T-helper 17 cell (primary cell): ENCODE data around the gene HMCN1. TPM values are rescaled to one million over a fixed set of nuclear protein-coding genes. Genes with fewer than 3 reads are reported as not detected.

Experiments used
- ATAC-seq: fragments of 150-1000 bp; cut with Tn5 transposase; 2 replicates; pipeline ENCODE4 v1.10.0; 2021; ENCODE audit warnings: mild to moderate bottlenecking, moderate library complexity
- DNase-seq, 3 donors: peaks; one replicate each; pipeline versions ENCODE4 v3.0.0 to v3.0.0-alpha.2; 2020 to 2021
- H3K9me3 ChIP-seq: one replicate; pipeline ENCODE4 v1.7.0; 2013; ENCODE audit warnings: low read length, mild to moderate bottlenecking; ENCODE audit not compliant: control insufficient read depth, poor library complexity, severe bottlenecking
- H3K27ac Mint-ChIP-seq: one replicate; pipeline ENCODE4 v1.8.0; 2022; ENCODE audit warnings: mild to moderate bottlenecking, moderate library complexity, mixed read lengths
- H3K27me3 Mint-ChIP-seq: one replicate; pipeline ENCODE4 v1.8.0; 2022; ENCODE audit warnings: mixed read lengths
- H3K36me3 Mint-ChIP-seq: one replicate; pipeline ENCODE4 v1.8.0; 2022; ENCODE audit warnings: low read depth, mixed read lengths
- H3K4me1 Mint-ChIP-seq: one replicate; pipeline ENCODE4 v1.8.0; 2022; ENCODE audit warnings: mild to moderate bottlenecking, mixed read lengths
- H3K4me3 Mint-ChIP-seq: one replicate; pipeline ENCODE4 v1.8.0; 2022; ENCODE audit warnings: mild to moderate bottlenecking, moderate library complexity, mixed read lengths
- total RNA-seq, 4 donors: library from RNA in 2 of 4; stranded (reverse) in 2 of 4; gene quantifications; one replicate each; pipeline ENCODE4 v1.2.3 and lab custom pipeline; 2022 to 2026

The HMCN1 gene
- total RNA-seq, 2 donors from 2014 or later = 0.05 to 0.57 TPM

- no peak overlapping the region for H3K4me3 Mint-ChIP-seq
- H3K27ac Mint-ChIP-seq = no peak overlapping the region
- H3K4me1 Mint-ChIP-seq = no peaks in the 10 kb centered on the region
- no peaks in the 10 kb centered on the region for H3K9me3 ChIP-seq
- H3K27me3 Mint-ChIP-seq = peaks cover 15% of the 10 kb centered on the region
- no peaks in the 10 kb centered on the region for H3K36me3 Mint-ChIP-seq
- DNase-seq = no peak
- ATAC-seq = no peak
Measured at GRCh38 chr1:185920602-185921001, 186.4 kb downstream of the HMCN1 start.

GRCh38 chr1:185921636-185922035 is 187.4 kb downstream of the HMCN1 start:
- H3K9me3 ChIP-seq = no peaks in the 10 kb centered on the region
- Mint-ChIP-seq H3K36me3 (no peaks in the 10 kb centered on the region), H3K4me1 (no peaks in the 10 kb centered on the region), H3K4me3 (no peak overlapping the region), H3K27me3 (peaks cover 25% of the 10 kb centered on the region), H3K27ac (no peak overlapping the region)
- no peak for ATAC-seq
- DNase-seq = no peak

- Mint-ChIP-seq H3K27ac (no peak overlapping the region), H3K4me1 (no peaks in the 10 kb centered on the region), H3K36me3 (no peaks in the 10 kb centered on the region), H3K4me3 (no peak overlapping the region), H3K27me3 (peaks cover 34% of the 10 kb centered on the region)
- no peaks in the 10 kb centered on the region for H3K9me3 ChIP-seq
- DNase-seq (no peak), ATAC-seq (no peak)
Measured at GRCh38 chr1:185926588-185926987, 192.4 kb downstream of the HMCN1 start.

- Mint-ChIP-seq H3K27ac (no peak overlapping the region), H3K4me1 (no peaks in the 10 kb centered on the region), H3K4me3 (no peak overlapping the region), H3K36me3 (no peaks in the 10 kb centered on the region), H3K27me3 (peaks cover 39% of the 10 kb centered on the region)
- no peak for ATAC-seq
- no peak for DNase-seq
- no peaks in the 10 kb centered on the region for H3K9me3 ChIP-seq
Measured at GRCh38 chr1:185929776-185930175, 195.6 kb downstream of the HMCN1 start.

- H3K9me3 ChIP-seq = no peaks in the 10 kb centered on the region
- Mint-ChIP-seq H3K4me1 (no peaks in the 10 kb centered on the region), H3K27me3 (peaks cover 30% of the 10 kb centered on the region), H3K27ac (no peak overlapping the region), H3K36me3 (no peaks in the 10 kb centered on the region), H3K4me3 (no peak overlapping the region)
- ATAC-seq (no peak), DNase-seq (no peak)
Measured at GRCh38 chr1:185931438-185931837, 197.2 kb downstream of the HMCN1 start.

- no peak overlapping the region for H3K4me3 Mint-ChIP-seq
- no peaks in the 10 kb centered on the region for H3K36me3 Mint-ChIP-seq
- H3K9me3 ChIP-seq = no peaks in the 10 kb centered on the region
- no peaks in the 10 kb centered on the region for H3K4me1 Mint-ChIP-seq
- no peak for DNase-seq
- ATAC-seq = no peak
- H3K27ac Mint-ChIP-seq = no peak overlapping the region
- peaks cover 16% of the 10 kb centered on the region for H3K27me3 Mint-ChIP-seq
Measured at GRCh38 chr1:185933580-185933979, 199.4 kb downstream of the HMCN1 start.

- H3K4me3 Mint-ChIP-seq = no peak overlapping the region
- H3K4me1 Mint-ChIP-seq = no peaks in the 10 kb centered on the region
- DNase-seq (no peak), ATAC-seq (no peak)
- no peaks in the 10 kb centered on the region for H3K36me3 Mint-ChIP-seq
- H3K27ac Mint-ChIP-seq = no peak overlapping the region
- H3K9me3 ChIP-seq = no peaks in the 10 kb centered on the region
- H3K27me3 Mint-ChIP-seq = peaks cover 11% of the 10 kb centered on the region
Measured at GRCh38 chr1:185934476-185935189, 200.4 kb downstream of the HMCN1 start.

GRCh38 chr1:185935360-185935759 is 201.2 kb downstream of the HMCN1 start:
- peaks cover 11% of the 10 kb centered on the region for H3K27me3 Mint-ChIP-seq
- H3K4me1 Mint-ChIP-seq = no peaks in the 10 kb centered on the region
- H3K36me3 Mint-ChIP-seq = no peaks in the 10 kb centered on the region
- no peak for ATAC-seq
- no peak for DNase-seq
- no peak overlapping the region for H3K4me3 Mint-ChIP-seq
- no peak overlapping the region for H3K27ac Mint-ChIP-seq
- no peaks in the 10 kb centered on the region for H3K9me3 ChIP-seq

GRCh38 chr1:185936641-185937040 is 202.4 kb downstream of the HMCN1 start:
- H3K9me3 ChIP-seq = no peaks in the 10 kb centered on the region
- Mint-ChIP-seq H3K4me1 (no peaks in the 10 kb centered on the region), H3K27ac (no peak overlapping the region), H3K27me3 (peaks cover 11% of the 10 kb centered on the region), H3K36me3 (no peaks in the 10 kb centered on the region), H3K4me3 (no peak overlapping the region)
- ATAC-seq (no peak), DNase-seq (no peak)

GRCh38 chr1:185938396-185938795 is 204.2 kb downstream of the HMCN1 start:
- DNase-seq = no peak
- peaks cover 8% of the 10 kb centered on the region for H3K27me3 Mint-ChIP-seq
- H3K36me3 Mint-ChIP-seq = no peaks in the 10 kb centered on the region
- no peaks in the 10 kb centered on the region for H3K4me1 Mint-ChIP-seq
- H3K4me3 Mint-ChIP-seq = no peak overlapping the region
- H3K27ac Mint-ChIP-seq = no peak overlapping the region
- H3K9me3 ChIP-seq = no peaks in the 10 kb centered on the region
- no peak for ATAC-seq

- H3K4me3 Mint-ChIP-seq = no peak overlapping the region
- no peaks in the 10 kb centered on the region for H3K9me3 ChIP-seq
- no peaks in the 10 kb centered on the region for H3K4me1 Mint-ChIP-seq
- no peaks in the 10 kb centered on the region for H3K36me3 Mint-ChIP-seq
- no peak overlapping the region for H3K27ac Mint-ChIP-seq
- no peak for ATAC-seq
- H3K27me3 Mint-ChIP-seq = peaks cover 11% of the 10 kb centered on the region
- no peak for DNase-seq
Measured at GRCh38 chr1:185939142-185939541, 205.0 kb downstream of the HMCN1 start.

GRCh38 chr1:185942961-185943360 is 208.8 kb downstream of the HMCN1 start:
- H3K4me1 Mint-ChIP-seq = no peaks in the 10 kb centered on the region
- no peak overlapping the region for H3K4me3 Mint-ChIP-seq
- no peak for DNase-seq
- no peaks in the 10 kb centered on the region for H3K9me3 ChIP-seq
- H3K27me3 Mint-ChIP-seq = peaks cover 6% of the 10 kb centered on the region
- no peak for ATAC-seq
- H3K36me3 Mint-ChIP-seq = no peaks in the 10 kb centered on the region
- no peak overlapping the region for H3K27ac Mint-ChIP-seq

GRCh38 chr1:185956881-185957280 is 222.7 kb downstream of the HMCN1 start:
- peaks cover 23% of the 10 kb centered on the region for H3K27me3 Mint-ChIP-seq
- no peaks in the 10 kb centered on the region for H3K4me1 Mint-ChIP-seq
- H3K4me3 Mint-ChIP-seq = no peak overlapping the region
- no peak overlapping the region for H3K27ac Mint-ChIP-seq
- no peak for ATAC-seq
- no peak for DNase-seq
- H3K9me3 ChIP-seq = no peaks in the 10 kb centered on the region
- no peaks in the 10 kb centered on the region for H3K36me3 Mint-ChIP-seq
